ENCODE results near the gene HEATR3.
"Not testable (repeated sequence)": the region's sequence is repeated elsewhere in the genome, so short reads cannot be mapped to it uniquely, and the experiment has no call there.

Gene HEATR3

GRCh38 chr16:50102051-50102746 lies 36.4 kb downstream of the HEATR3 start:
- no peak for DNase-seq

DNA sequence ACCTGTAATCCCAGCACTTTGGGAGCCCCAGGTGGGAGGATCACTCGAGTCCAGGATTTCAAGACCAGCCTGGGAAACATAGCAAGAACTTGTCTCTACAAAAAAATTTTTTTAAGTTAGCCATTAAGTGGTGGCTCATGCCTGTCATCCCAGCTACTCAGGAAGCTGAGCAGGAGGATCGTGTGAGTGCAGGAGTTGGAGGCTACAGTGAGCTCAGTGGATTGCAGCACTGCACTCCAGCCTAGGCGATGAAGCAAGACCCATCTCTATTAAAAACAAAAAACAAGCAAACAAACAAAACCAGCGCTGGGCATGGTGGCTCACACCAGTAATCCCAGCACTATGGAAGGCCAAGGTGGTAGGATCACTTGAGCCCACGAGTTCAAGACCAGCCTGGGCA lies 38.0 kb downstream of the HEATR3 start:
- no peak for DNase-seq

DNA sequence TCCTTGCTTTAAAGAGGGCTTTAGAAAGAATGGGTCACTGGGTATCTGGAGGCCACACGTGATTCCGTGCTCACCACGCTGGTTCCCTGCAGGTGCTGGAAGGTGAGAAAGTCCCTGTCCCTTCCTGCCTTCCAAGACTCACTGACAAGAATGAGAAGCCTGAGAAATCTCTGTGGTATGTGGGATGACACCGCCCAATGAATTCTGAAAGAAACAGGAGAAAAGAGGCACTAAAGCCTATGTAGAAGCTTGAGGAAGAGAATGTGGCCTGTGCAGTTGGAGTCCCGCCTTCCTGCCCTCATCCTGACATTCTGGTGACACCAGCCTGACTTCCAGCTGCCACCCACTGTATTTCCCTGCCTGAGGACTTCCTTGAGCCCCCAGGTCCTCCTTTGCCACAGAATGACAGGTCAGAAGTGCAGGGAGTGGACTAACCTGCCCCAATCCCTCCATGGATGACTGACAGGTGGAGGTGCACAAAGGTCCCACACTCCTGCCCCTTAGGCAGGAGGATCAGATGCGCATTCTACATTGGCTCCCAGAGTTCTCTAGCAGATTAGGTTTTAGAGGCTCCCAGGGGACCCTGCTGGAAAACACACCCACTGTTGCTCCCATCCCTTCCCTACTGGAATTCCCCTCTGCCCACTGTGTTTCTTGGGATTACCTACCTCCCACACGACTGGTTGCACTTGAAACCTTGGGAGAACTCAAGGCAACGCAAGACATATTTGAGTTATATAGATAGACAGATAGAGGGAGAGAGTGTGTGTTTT lies 48.8 kb downstream of the HEATR3 start:
- DNase-seq, result no peak

- no peak for DNase-seq
Observed at GRCh38 chr16:50120711-50121110, 54.9 kb downstream of the HEATR3 start.

- DNase-seq, result no peak
Observed at GRCh38 chr16:50121278-50121677, 55.5 kb downstream of the HEATR3 start.

- peak; percentile 14 for DNase-seq
Observed at GRCh38 chr16:50121721-50122445, 56.1 kb downstream of the HEATR3 start.

DNA sequence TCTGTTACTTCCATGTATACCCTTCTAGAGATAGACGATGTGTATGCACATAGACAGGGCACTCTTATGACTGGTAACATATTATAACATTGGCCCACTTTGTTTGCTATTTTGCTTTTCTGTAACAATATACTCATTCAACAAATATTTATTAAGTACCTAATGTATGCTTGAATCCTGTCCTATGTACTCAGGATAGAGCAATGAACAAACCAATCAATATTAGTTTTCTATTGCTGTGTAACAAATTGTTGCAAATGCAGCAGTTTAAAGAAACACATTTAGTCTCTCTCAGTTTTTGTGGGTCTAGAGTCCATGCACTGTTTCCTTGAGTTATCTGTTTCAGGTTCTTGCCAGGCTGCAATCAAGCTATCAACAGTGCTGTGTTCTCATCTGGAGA lies 57.6 kb downstream of the HEATR3 start:
- DNase-seq, result no peak

- no peak for DNase-seq
Observed at GRCh38 chr16:50124769-50125168, 59.0 kb downstream of the HEATR3 start.

DNA sequence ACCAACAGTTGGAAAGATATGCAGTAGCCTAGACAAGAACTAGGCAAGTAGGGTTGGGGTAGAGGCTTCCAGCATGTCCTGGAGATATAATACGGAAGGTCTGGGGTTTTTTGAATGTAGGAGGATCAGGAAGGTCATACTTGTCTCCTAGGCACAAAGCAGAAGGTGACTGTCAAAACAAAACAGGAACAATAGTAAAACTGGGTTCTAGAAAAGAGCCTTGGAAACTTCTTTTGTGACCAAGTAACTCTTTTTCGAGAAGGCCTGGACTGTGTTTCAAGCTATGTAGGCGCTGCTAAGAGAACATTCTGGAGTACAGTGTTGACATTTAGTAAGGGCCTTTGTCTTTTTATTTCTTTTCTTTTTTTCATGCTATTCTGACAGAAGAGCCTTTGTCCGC lies 60.4 kb downstream of the HEATR3 start:
- no peak for DNase-seq

DNA sequence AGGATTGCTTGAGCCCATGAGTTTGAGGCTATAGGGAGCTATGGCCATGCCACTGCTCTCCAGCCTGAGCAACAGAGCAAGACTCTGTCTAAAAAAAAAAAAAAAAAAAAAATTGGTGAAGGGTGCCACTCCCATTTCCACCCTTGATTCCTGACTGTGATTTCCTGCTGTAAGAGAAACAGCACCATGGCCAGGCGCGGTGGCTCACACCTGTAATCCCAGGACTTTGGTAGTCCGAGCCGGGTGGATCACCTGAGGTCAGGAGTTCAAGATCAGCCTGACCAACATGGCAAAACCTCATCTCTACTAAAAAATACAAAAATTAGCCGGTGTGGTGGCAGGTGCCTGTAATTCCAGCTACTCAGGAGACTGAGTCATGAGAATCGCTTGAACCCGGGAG lies 66.8 kb downstream of the HEATR3 start:
- not testable (repeated sequence) for DNase-seq

- no peak for DNase-seq
Observed at GRCh38 chr16:50133214-50133613, 67.4 kb downstream of the HEATR3 start.

- DNase-seq, result no peak
Observed at GRCh38 chr16:50136399-50136798, 70.6 kb downstream of the HEATR3 start.

DNA sequence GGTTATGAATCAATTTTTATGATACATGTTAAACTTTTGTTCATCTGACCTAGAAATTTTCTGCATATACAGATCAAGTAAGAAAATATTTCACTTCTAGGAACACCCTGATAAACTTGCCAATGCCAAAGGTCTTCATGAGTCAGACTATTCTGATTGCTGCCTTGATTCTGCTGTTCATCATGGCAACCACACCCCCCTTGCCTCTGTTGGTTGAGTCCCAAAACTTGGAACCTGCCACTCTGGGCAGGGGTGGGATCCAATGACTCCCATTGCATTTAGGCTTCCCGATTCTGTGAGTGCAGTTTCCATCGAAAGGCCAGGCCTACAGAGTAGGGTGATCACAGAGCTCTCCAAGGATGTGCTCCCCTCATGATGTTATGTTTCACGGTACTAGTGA lies 71.5 kb downstream of the HEATR3 start:
- no peak for DNase-seq

DNA sequence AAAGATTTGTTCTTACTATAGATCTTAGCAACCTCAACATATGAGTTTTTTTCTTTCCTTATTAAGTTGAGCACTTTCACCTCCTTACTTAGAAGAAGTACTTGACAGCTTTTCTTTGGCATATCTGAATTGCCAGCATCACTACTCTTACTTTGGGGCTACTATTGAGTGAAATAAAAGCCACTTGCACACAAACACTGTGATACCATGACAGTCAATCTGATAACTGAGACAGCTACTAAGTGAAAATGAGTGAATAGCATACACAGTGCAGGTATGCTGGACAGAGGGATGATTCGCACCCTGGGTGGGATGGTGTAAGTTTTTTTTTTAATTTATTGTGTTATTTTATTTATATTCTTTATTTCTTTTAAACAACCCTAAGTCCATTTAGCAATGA lies 73.8 kb downstream of the HEATR3 start:
- DNase-seq, result no peak

- DNase-seq, result no peak
Observed at GRCh38 chr16:50144211-50144610, 78.4 kb downstream of the HEATR3 start.

DNA sequence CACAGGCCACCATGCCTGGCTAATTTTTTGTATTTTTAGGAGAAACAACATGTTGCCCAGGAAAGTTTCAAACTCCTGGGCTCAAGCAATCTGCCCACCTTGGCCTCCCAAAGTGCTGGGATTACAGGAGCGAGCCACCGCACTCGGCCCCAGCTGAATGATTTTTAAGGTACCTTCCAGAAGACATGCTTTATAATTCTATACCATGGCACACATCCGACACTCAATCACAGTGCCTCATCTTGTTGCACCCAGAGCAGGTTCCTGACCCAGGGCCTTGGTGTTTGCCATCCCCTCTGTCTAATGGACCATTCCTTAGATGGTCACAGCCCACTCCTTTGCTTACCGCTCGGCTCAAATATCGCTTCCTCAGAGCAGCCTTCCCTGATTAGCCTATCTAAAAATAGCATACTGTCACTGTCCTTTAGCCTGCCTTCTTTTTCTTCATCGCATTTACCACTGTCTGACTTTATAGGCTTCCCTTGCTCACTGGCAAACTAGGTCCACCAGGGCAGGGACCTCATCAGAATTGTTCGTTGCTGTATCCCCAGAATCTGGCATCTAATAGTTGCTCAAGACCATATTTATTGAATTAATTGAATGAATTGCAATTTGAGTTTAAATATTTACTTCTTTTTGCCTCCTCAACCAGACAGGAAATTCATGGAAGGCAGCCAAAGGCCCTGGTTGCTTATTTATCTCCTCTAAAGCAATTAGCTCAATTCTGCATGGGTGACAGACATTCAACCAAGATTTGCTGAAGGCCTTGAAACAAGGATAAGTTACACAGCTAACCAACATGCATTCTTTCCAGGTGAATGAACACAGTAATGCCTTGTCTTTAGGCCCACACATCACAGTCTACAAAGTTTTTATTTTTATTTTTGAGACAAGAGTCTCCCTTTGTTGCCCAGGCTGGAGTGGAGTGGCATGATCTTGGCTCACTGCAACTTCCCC lies 81.0 kb downstream of the HEATR3 start:
- DNase-seq, result no peak

- DNase-seq, result no peak
Observed at GRCh38 chr16:50151322-50151721, 85.6 kb downstream of the HEATR3 start.

GRCh38 chr16:50151756-50152155 lies 86.0 kb downstream of the HEATR3 start:
- peak; percentile 20 for DNase-seq

- peak; percentile 69 for DNase-seq
Observed at GRCh38 chr16:50152351-50152806, 86.6 kb downstream of the HEATR3 start.

DNA sequence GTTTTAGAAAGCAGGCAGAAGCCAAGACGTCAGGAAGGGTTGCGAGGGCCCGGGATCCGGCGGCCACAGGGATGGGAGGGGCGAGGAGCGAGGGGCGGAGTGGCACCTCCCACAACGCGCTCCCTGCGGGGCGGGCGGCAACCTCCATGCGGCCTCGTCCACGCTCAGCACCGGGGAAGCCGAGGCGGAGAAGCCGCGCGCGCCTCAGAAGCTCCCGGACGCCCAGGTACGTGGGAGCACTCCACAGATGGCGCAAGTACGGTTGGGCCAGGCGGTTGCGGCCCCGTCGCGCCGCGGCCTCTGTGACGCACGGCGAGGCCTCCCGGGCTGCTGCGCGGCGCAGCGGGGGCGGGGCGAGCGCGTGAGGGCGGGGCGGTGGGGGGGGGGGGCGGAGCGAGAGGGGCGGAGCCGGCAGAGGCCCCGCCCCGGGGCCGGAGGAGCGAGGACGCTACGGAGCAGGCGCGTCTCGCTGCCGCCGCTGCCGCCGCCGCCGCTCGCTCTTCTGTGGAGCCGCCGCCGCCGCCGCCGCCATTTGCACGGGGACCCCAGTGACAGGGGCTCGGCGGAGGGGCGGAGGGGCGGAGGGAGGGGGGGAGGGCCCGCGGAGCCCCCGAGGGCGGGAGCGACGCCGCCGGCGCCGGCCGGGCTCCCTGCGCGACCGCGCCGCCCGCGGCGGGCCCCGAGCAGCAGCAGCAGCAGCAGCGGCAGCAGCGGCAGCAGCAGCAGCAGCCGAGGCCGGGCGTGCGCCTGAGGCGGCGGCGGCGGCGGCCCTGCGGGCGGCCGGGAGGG lies 87.2 kb downstream of the HEATR3 start, which contains the start of gene TENT4B:
Gene TENT4B, plus strand, starts transcription at position 500 of the 789 bp plus-strand sequence. CDS start 316 bp downstream, outside the sequence.
- peak; percentile 88 for DNase-seq

DNA sequence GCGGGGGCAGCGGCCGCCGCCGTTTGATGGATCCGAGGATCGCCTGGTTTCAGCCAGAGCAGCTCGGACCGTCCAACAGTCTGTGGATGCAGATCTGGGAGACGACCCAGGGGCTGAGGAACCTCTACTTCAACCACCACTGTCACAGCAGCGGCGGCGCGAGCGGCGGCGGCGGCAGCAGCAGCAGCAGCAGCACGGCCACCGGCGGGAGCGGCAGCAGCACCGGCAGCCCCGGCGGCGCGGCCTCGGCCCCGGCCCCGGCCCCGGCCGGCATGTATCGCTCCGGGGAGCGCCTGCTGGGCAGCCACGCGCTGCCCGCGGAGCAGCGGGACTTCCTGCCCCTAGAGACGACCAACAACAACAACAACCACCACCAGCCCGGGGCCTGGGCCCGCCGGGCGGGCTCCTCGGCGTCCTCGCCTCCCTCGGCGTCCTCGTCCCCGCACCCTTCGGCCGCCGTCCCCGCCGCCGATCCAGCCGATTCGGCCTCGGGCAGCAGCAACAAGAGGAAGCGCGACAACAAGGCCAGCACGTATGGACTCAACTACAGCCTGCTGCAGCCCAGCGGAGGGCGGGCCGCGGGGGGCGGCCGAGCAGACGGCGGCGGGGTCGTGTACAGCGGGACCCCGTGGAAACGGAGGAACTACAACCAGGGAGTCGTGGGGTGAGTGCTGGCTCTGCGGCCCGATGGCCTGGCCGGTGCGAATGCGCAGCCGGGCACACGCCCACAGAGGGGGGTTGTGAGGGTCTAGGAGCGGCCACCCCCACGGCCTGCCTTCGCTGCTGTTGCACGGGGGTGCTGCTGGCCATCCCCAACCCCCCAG lies 88.0 kb downstream of the HEATR3 start:
- no peak for DNase-seq
